Left lung (tissue), 10 donors: ENCODE data around the gene NBAS. TPM values are rescaled to one million over a fixed set of nuclear protein-coding genes. Genes with fewer than 3 reads are reported as not detected.
"Not testable (repeated sequence)": the region's sequence is repeated elsewhere in the genome, so short reads cannot be mapped to it uniquely, and the experiment has no call there.

ENCODE experiments used
- ATAC-seq: fragments of 200-7000 bp; cut with Tn5 transposase; one replicate; pipeline ENCODE4 v1.9.1; 2020; ENCODE audit warnings: moderate library complexity
- DNase-seq, 4 donors: peaks; one replicate each; pipeline ENCODE4 v3.0.0-alpha.2; 2013 to 2020
- H3K27ac ChIP-seq, 2 donors: fragments of 200-600 bp; sonication (generic) in 1 of 2; one replicate each; pipeline versions ENCODE4 v1.5.0 to v1.8.0; 2020 to 2021
- H3K27me3 ChIP-seq, 2 donors: fragments of 200-600 bp; sonication (generic) in 1 of 2; one replicate each; pipeline versions ENCODE4 v1.5.0 to v1.8.0; 2020 to 2021
- H3K36me3 ChIP-seq, 2 donors: fragments of 200-600 bp; sonication (generic) in 1 of 2; one replicate each; pipeline versions ENCODE4 v1.5.0 to v1.8.0; 2020 to 2021
- H3K4me1 ChIP-seq, 2 donors: fragments of 200-600 bp; one replicate each; pipeline ENCODE4 v1.8.0; 2021
- H3K4me3 ChIP-seq, 2 donors: fragments of 200-600 bp; sonication (generic) in 1 of 2; one replicate each; pipeline versions ENCODE4 v1.5.0 to v1.8.0; 2020 to 2021; ENCODE audit warnings: mild to moderate bottlenecking in 1 of 2
- H3K9me3 ChIP-seq, 2 donors: fragments of 200-600 bp; sonication (generic) in 1 of 2; one replicate each; pipeline versions ENCODE4 v1.5.0 to v1.8.0; 2020 to 2021
- intact Hi-C, 2 donors: fragments of 100-400 bp; cut with DNase I; formaldehyde crosslinking; loops; one replicate each; pipeline versions ENCODE4 v1.11.2 to v1.14.2; 2022
- polyA plus RNA-seq, 6 donors: library from polyadenylated mRNA; unstranded; fragments of 120-200 nt; gene quantifications; one replicate each; pipeline ENCODE4 v1.2.1, GENCODE V29; 2013; ENCODE audit not compliant: insufficient read length in 6 of 6
- total RNA-seq, 2 donors: library from RNA; stranded (reverse); fragmentation: NEBNext Ultra II Directional; extraction: Animal tissue kit (Norgen Biotek cat#: 25700); gene quantifications; one replicate each; pipeline ENCODE4 v1.2.1, GENCODE V29; 2021
- TF ChIP-seq, protein P1 (sequence below), 2 donors: fragments of 200-600 bp; sonication (generic) in 1 of 2; IDR thresholded peaks; one replicate each; pipeline versions ENCODE4 v1.5.0 to v1.8.0; 2021; ENCODE audit warnings: antibody characterized with exemption in 2 of 2
- donor health status: DM: no; HTN: yes; CAD: no.
- donor health status: DM: no; HTN: no; CAD: no.

Gene NBAS
- total and polyA plus RNA-seq, 8 donors, result 36.6 to 57.4 (median 46.3) TPM

DNA sequence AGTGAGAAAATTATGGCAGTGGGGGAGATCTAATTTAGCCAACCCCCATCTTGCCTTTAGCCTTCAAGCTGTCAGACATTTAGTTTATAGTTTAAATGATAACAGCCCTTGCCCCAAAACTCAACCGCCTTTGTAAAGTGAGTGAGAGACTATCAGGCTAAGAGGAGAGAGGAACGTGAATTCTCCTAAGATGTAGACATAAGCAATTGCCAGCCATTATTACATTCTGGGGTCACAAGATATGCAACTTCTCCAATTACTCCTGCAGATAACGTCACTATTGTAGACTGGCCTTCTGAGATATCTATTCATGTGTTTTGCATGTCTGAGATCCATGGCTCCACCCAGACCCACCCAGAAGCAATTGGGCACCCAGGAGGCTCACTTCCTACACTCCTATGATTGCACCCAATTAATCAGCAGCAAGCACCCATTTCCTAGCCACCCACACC is 307.3 kb downstream of the NBAS start:
- H3K4me3 ChIP-seq, result no peak overlapping the region
- peaks cover 0 to 18% of the 10 kb centered on the region in 2 donors for H3K9me3 ChIP-seq
- no peak for ATAC-seq
- no peak for DNase-seq
- H3K36me3 ChIP-seq, result no peaks in the 10 kb centered on the region
- intact Hi-C loops, result no loop called here
- H3K4me1 ChIP-seq, result no peaks in the 10 kb centered on the region
- TF ChIP-seq, protein P1, sequence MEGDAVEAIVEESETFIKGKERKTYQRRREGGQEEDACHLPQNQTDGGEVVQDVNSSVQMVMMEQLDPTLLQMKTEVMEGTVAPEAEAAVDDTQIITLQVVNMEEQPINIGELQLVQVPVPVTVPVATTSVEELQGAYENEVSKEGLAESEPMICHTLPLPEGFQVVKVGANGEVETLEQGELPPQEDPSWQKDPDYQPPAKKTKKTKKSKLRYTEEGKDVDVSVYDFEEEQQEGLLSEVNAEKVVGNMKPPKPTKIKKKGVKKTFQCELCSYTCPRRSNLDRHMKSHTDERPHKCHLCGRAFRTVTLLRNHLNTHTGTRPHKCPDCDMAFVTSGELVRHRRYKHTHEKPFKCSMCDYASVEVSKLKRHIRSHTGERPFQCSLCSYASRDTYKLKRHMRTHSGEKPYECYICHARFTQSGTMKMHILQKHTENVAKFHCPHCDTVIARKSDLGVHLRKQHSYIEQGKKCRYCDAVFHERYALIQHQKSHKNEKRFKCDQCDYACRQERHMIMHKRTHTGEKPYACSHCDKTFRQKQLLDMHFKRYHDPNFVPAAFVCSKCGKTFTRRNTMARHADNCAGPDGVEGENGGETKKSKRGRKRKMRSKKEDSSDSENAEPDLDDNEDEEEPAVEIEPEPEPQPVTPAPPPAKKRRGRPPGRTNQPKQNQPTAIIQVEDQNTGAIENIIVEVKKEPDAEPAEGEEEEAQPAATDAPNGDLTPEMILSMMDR (IDR thresholded peaks at IDR 0.05), result no peak
- H3K27ac ChIP-seq, result no peak overlapping the region
- H3K27me3 ChIP-seq, result no peaks in the 10 kb centered on the region

DNA sequence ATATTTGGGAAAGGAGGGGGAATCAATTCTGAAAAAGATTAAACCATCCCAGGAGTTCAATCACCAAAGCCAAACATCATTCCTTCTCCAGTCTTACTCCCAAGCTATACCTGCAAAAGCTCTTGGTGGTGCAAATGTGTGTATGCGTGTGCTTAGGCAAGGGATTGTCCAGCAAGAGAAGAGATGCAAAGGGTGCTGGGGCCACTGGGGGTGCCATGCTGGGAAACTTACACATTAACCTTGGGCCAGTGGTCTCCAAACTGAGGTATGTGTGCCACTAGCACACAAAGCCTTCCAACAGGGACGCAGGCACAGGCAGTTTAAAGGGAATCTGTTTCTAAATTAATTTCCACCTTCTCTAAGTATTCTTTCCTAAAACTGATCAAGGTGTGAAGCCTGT is 307.9 kb downstream of the NBAS start:
- Histone ChIP-seq H3K27me3 (no peaks in the 10 kb centered on the region), H3K27ac (no peak overlapping the region), H3K4me1 (no peaks in the 10 kb centered on the region), H3K36me3 (no peaks in the 10 kb centered on the region), H3K4me3 (no peak overlapping the region), H3K9me3 (peaks cover 0 to 13% of the 10 kb centered on the region in 2 donors)
- ATAC-seq (no peak), DNase-seq (no peak)
- intact Hi-C loops, result no loop called here
- TF ChIP-seq, protein P1 (IDR thresholded peaks at IDR 0.05), result no peak

DNA sequence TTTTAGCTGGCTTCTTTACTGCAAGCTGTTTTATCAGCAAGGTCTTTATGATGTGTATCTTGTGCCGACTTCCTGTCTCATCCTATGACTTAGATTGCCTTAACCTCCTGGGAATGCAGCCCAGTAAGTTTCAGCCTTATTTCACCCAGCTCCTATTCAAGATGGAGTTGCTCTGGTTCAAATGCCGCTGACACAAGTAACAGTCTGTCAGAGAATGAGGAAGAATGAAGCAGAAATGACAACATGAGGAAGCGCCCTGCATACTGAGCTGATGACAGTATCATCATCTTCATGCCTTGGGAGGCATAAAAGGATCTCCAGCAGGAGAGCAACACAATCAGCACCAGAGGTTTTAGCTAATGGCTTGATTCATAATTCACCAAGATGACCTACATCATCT is 309.4 kb downstream of the NBAS start:
- Histone ChIP-seq H3K27me3 (no peaks in the 10 kb centered on the region), H3K27ac (no peak overlapping the region), H3K36me3 (no peaks in the 10 kb centered on the region), H3K4me3 (no peak overlapping the region), H3K9me3 (peaks cover 0 to 9% of the 10 kb centered on the region in 2 donors), H3K4me1 (no peaks in the 10 kb centered on the region)
- intact Hi-C loops, result no loop called here
- no peak for ATAC-seq
- TF ChIP-seq, protein P1 (IDR thresholded peaks at IDR 0.05), result no peak
- no peak for DNase-seq

DNA sequence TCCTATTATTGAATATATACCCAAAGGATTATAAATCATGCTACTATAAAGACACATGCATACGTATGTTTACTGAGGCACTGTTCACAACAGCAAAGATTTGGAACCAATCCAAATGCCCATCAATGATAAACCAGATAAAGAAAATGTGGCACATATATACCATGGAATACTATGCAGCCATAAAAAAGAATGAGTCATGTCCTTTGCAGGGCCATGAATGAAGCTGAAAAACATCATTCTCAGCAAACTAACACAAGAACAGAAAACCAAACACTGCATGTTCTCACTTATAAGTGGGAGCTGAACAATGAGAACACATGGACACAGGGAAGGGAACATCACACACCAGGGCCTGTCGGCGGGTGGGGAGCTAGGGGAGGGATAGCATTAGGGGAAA is 310.2 kb downstream of the NBAS start:
- H3K36me3 ChIP-seq, H3K27ac ChIP-seq, H3K27me3 ChIP-seq, H3K4me3 ChIP-seq, H3K4me1 ChIP-seq, ATAC-seq, H3K9me3 ChIP-seq, intact Hi-C loops: not testable (repeated sequence)
- peak in 1 of 4 donors; percentile 28 for DNase-seq

DNA sequence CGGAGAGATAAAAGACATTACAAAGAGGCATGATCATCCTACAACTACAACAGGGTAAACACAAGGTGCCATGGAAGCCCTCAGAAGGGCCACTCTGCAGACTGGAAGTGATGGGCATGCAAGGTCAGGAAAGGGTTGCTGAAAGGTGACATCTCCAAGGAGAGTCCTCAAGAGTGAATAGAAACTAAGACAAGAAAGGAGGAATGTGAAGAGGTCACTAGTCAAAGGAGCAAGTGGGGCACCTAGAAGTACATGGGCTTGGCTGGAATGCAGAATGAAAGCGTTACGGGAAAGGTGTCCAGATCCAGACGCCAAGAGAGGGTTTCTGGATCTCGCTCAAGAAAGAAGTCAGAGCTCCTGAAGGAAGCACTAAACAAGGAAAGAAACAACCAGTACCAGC is 314.3 kb downstream of the NBAS start:
- no peaks in the 10 kb centered on the region for H3K4me1 ChIP-seq
- TF ChIP-seq, protein P1 (IDR thresholded peaks at IDR 0.05), result no peak
- ATAC-seq (peak; percentile 84), DNase-seq (no peak)
- no peak overlapping the region for H3K27ac ChIP-seq
- no peaks in the 10 kb centered on the region for H3K36me3 ChIP-seq
- H3K27me3 ChIP-seq, result no peaks in the 10 kb centered on the region
- intact Hi-C loops, result no loop called here
- H3K4me3 ChIP-seq, result no peak overlapping the region
- peaks cover 0 to 9% of the 10 kb centered on the region in 2 donors for H3K9me3 ChIP-seq

DNA sequence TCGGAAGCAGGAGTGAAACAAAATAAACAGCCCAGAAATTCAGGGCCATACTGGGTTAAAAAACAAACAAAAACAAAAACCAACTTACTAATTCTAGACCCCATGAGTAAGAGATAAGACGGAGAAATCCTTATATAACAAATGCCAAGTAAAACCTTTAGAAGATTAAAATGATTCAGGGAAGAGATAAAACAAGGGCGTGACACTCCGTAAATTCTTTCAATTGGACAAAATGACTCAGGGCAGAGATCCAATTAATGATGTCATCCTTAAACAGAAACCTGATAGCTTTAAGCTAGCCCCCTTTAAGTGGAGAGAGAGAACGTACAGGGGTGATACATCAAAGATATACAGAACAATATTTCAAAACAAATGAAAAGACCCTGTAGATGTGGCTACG is 317.4 kb downstream of the NBAS start:
- H3K27ac ChIP-seq, result no peak overlapping the region
- no peak for ATAC-seq
- TF ChIP-seq, protein P1 (IDR thresholded peaks at IDR 0.05), result no peak
- H3K4me1 ChIP-seq, result no peaks in the 10 kb centered on the region
- H3K36me3 ChIP-seq, result no peaks in the 10 kb centered on the region
- no peaks in the 10 kb centered on the region for H3K9me3 ChIP-seq
- intact Hi-C loops, result no loop called here
- no peak overlapping the region for H3K4me3 ChIP-seq
- DNase-seq, result no peak
- no peaks in the 10 kb centered on the region for H3K27me3 ChIP-seq
